K562 (cell line): ENCODE measurements around the gene UPF1. TPM values are rescaled to one million over a fixed set of nuclear protein-coding genes. Genes with fewer than 3 reads are reported as not detected.

Experiments used
- ATAC-seq: fragments of 200-7000 bp; cut with Tn5 transposase; 3 replicates; pipeline ENCODE4 v1.9.1; 2020; ENCODE audit warnings: moderate library complexity
- BruUV-seq: library from RNA; stranded (reverse); fragments of 400-500 nt; replicated peaks from 2 replicates; lab custom pipeline; 2021; lab: Mats Ljungman, UMichigan
- CTCF ChIA-PET: fragments of 300-600 bp; formaldehyde crosslinking; extraction: SDS; loops from one replicate; lab custom pipeline; 2021; ENCODE audit warnings: low intra/inter-chr PET ratio; lab: Yijun Ruan, JAX
- POLR2A ChIA-PET: fragments of 300-600, 350-650 bp; sonication (Branson Sonifier 250); formaldehyde crosslinking; extraction: SDS; loops from one replicate; lab custom pipeline; 2021; ENCODE audit warnings: antibody characterized with exemption, inconsistent platforms; lab: Yijun Ruan, JAX
- DNase-seq, 4 experiments: peaks; one replicate each; pipeline versions ENCODE4 v3.0.0 to v3.0.0-alpha.2; 2011 to 2018; ENCODE audit warnings: low spot score in 3 of 4, mixed read lengths in 3 of 4; ENCODE audit errors: extremely low read depth in 1 of 4
- FAIRE-seq: peaks from 2 replicates; lab custom pipeline; 2011; peaks lifted over from hg19 to GRCh38; lab: Jason Lieb, UNC
- H2AFZ ChIP-seq: 2 replicates; pipeline ENCODE4 v1.6.0; 2011; ENCODE audit warnings: low read depth, low read length, control low read depth, inconsistent platforms
- H3K27ac ChIP-seq: fragments of 200-600 bp; 3 replicates; pipeline ENCODE4 v1.8.0; 2011; ENCODE audit warnings: low read depth, mild to moderate bottlenecking, control low read depth, inconsistent platforms, low read length, moderate library complexity, mixed read lengths; ENCODE audit errors: extremely low read depth
- H3K27me3 ChIP-seq, 2 experiments: fragments of 300-600 bp in 1 of 2; 2 replicates in 1 of 2; 3 replicates in 1 of 2; pipeline versions ENCODE4 v1.6.0 to v1.8.0; 2011; ENCODE audit warnings: inconsistent platforms in 2 of 2, low read length in 2 of 2, mild to moderate bottlenecking in 1 of 2, mixed read lengths in 1 of 2, moderate library complexity in 1 of 2; ENCODE audit not compliant: control insufficient read depth in 2 of 2, insufficient read depth in 2 of 2
- H3K36me3 ChIP-seq: fragments of 300-600 bp; 3 replicates; pipeline ENCODE4 v1.8.0; 2011; ENCODE audit warnings: mild to moderate bottlenecking, low read length, inconsistent platforms; ENCODE audit not compliant: control insufficient read depth, insufficient read depth
- H3K4me1 ChIP-seq, 2 experiments: fragments of 200-600 bp in 1 of 2; replicated peaks in 1 of 2; 2 replicates in 1 of 2; 3 replicates in 1 of 2; pipeline versions ENCODE4 v1.5.1 to v1.8.0; 2011; ENCODE audit warnings: inconsistent platforms in 2 of 2, low read length in 2 of 2, mild to moderate bottlenecking in 1 of 2, mixed read lengths in 1 of 2, moderate library complexity in 1 of 2; ENCODE audit not compliant: control insufficient read depth in 2 of 2, insufficient read depth in 2 of 2
- H3K4me2 ChIP-seq: 2 replicates; pipeline ENCODE4 v1.6.1; 2011; ENCODE audit warnings: low read length, control low read depth, inconsistent platforms, mixed read lengths; ENCODE audit not compliant: insufficient read depth
- H3K4me3 ChIP-seq: fragments of 200-600 bp; sonication (generic), shearing (Covaris generic); 2 replicates; pipeline ENCODE4 v1.5.1; 2016; ENCODE audit warnings: control low read depth, inconsistent platforms
- H3K79me2 ChIP-seq: fragments of 200-600 bp; 3 replicates; pipeline ENCODE4 v1.8.0; 2011; ENCODE audit warnings: low read length, inconsistent platforms; ENCODE audit not compliant: control insufficient read depth, insufficient read depth
- H3K9ac ChIP-seq, 2 experiments: 2 replicates each; pipeline versions ENCODE4 v1.6.0 to v1.6.1; 2011; ENCODE audit warnings: low read depth in 2 of 2, low read length in 2 of 2, control low read depth in 1 of 2, inconsistent platforms in 1 of 2, mild to moderate bottlenecking in 1 of 2, mixed read lengths in 1 of 2; ENCODE audit not compliant: insufficient read depth in 1 of 2
- H3K9me1 ChIP-seq: one replicate; pipeline ENCODE4 v1.6.0; 2011; ENCODE audit warnings: inconsistent platforms, mild to moderate bottlenecking, low read length, moderate library complexity; ENCODE audit not compliant: control insufficient read depth, insufficient read depth
- H3K9me3 ChIP-seq: replicated peaks from 2 replicates; pipeline ENCODE4 v1.5.1; 2011; ENCODE audit warnings: low read depth, low read length, inconsistent platforms; ENCODE audit not compliant: control insufficient read depth, insufficient read depth
- H4K20me1 ChIP-seq: replicated peaks from 2 replicates; pipeline ENCODE4 v1.6.1; 2011; ENCODE audit warnings: low read length, inconsistent platforms, mixed read lengths; ENCODE audit not compliant: control insufficient read depth, insufficient read depth
- BCOR ChIP-seq: fragments of 450-650 bp; IDR thresholded peaks from 2 replicates; pipeline ENCODE4 v1.6.1; 2016
- KDM1A ChIP-seq, 2 experiments: fragments of 450-650 bp; IDR thresholded peaks; 2 replicates each; pipeline ENCODE4 v1.6.1; 2016; ENCODE audit warnings: mild to moderate bottlenecking in 2 of 2
- PREB ChIP-seq: sonication (generic); formaldehyde crosslinking; IDR thresholded peaks from 2 replicates; pipeline ENCODE4 v1.8.1; 2023; ENCODE audit warnings: mild to moderate bottlenecking, missing genetic modification reagents
- RBM25 ChIP-seq: fragments of 200-400 bp; formaldehyde crosslinking; IDR thresholded peaks from 2 replicates; pipeline ENCODE4 v1.6.1; 2018; ENCODE audit warnings: low read length, low read depth, moderate library complexity; ENCODE audit not compliant: severe bottlenecking
- STAT5B ChIP-seq: fragments of 250-450 bp; sonication (Bioruptor Pico); IDR thresholded peaks from 2 replicates; pipeline ENCODE4 v1.8.0; 2021; ENCODE audit warnings: mild to moderate bottlenecking, inconsistent platforms
- ZFP36 ChIP-seq: fragments of 150-350 bp; IDR thresholded peaks from 2 replicates; pipeline ENCODE4 v1.6.1; 2018; ENCODE audit warnings: low read length, low read depth; ENCODE audit not compliant: partially characterized antibody
- ZNF436 ChIP-seq: fragments of 250-450, 450-650 bp; sonication (Bioruptor Pico); formaldehyde crosslinking; IDR thresholded peaks from 2 replicates; pipeline ENCODE4 v1.7.0; 2020; ENCODE audit warnings: mild to moderate bottlenecking
- ZNF764 ChIP-seq: fragments of 250-450 bp; sonication (Bioruptor Pico); IDR thresholded peaks from 2 replicates; pipeline ENCODE4 v1.4.0; 2020; ENCODE audit warnings: low read depth, mild to moderate bottlenecking, moderate library complexity
- WGBS: fragments of 100-300 bp; shearing (Covaris generic); methylation state at CpG from one replicate; pipeline ENCODE4 v1.1.6; 2016; ENCODE audit warnings: low coverage, mixed read lengths; ENCODE audit not compliant: insufficient coverage; ENCODE audit errors: missing lambda C conversion rate; 5-methylcytosine and 5-hydroxymethylcytosine counted together
- in situ Hi-C: fragments of 300-500 bp; cut with MboI; formaldehyde crosslinking; loops from 4 replicates; pipeline ENCODE4 v1.15.0; 2018; ENCODE audit warnings: inconsistent platforms, mixed read lengths
- intact Hi-C: fragments of 100-400 bp; cut with micrococcal nuclease; formaldehyde crosslinking; loops from 2 replicates; pipeline ENCODE4 v1.14.2; 2022
- polyA plus RNA-seq, 8 experiments: library from polyadenylated mRNA; depleted of rRNA in 4 of 8; stranded (reverse) in 5 of 8; unstranded in 3 of 8; fragments of >200 nt; fragmentation: Nextera tagmentation in 2 of 8; fragmentation: Illumina TruSeq in 1 of 8; extraction: Ambion mirVana in 2 of 8; extraction: Trizol in 1 of 8; gene quantifications; 2 replicates each; pipeline versions ENCODE4 v1.2.1 to v1.2.3, GENCODE V29; 2011 to 2014; ENCODE audit warnings: inconsistent platforms in 1 of 8, missing spikeins in 1 of 8
- total RNA-seq, 7 experiments: library from RNA; depleted of rRNA in 6 of 7; stranded (reverse); fragments of >200 nt in 6 of 7; fragmentation: Illumina TruSeq in 2 of 7; extraction: Trizol in 2 of 7; gene quantifications; 2 replicates each; pipeline versions ENCODE4 v1.2.1 to v1.2.3, GENCODE V29; 2011 to 2021; ENCODE audit warnings: low replicate concordance in 1 of 7

The UPF1 gene
- total and polyA plus RNA-seq, 9 of the 15 experiments (the other 6 are each of a cell fraction or from before 2014, with no cell fraction given): 0.34 to 103 (median 27.9) TPM

DNA sequence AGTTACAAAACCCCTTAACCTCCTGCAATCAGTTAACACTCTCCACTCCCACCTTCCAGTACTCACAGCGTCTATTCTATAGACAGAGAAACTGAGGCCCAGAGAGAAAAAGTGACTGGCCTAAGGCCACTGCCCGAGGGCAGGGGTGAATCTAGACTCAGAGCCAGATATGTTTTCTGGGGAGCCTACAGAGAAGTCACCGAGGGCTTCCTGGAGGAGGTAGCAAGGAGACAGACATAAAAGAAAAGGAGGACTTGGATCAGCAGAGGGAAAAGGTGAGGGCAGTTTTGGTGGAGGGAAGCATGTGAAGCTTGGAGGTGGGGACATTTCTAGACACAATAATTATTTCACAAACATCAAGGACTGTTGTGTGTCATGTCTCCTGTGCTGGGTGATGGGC, 39.1 kb upstream of the UPF1 start:
- H3K9me3 ChIP-seq: no peaks in the 10 kb centered on the region

More for the DNA sequence above, 39.1 kb upstream of the UPF1 start:
- no TSS peak for BruUV-seq
- no peak for FAIRE-seq
- CTCF ChIA-PET: no interaction called here
- no peak overlapping the region for H2AFZ ChIP-seq
- no peak for DNase-seq
- no peak overlapping the region for H3K9ac ChIP-seq
- H3K4me1 ChIP-seq: peaks cover 0 to 45% of the 10 kb centered on the region in 2 experiments; a peak in 2 of 5 replicates
- no peak overlapping the region for H3K4me2 ChIP-seq
- no peaks in the 10 kb centered on the region for H3K79me2 ChIP-seq
- no peak overlapping the region for H3K4me3 ChIP-seq
- H4K20me1 ChIP-seq: peaks cover 21% of the 10 kb centered on the region
- in situ Hi-C loops (no loop called here), intact Hi-C loops (no loop called here)
- no peak for ATAC-seq
- H3K9me1 ChIP-seq: no peaks in the 10 kb centered on the region
- POLR2A ChIA-PET: no interaction called here
- whole genome bisulfite sequencing: 0% methylated on average over 3 of the region's 3 CpGs
- peak; percentile 36; the same call in 1 of the 2 replicates for TF ChIP-seq BCOR
- TF ChIP-seq RBM25: peak; percentile 72
- TF ChIP-seq ZNF436 (CRISPR knock-in tag): peak; percentile 84
- TF ChIP-seq ZFP36: peak; percentile 99
- no peak for TF ChIP-seq PREB (CRISPR knock-in tag)
- no peak for TF ChIP-seq ZNF764 (CRISPR knock-in tag)
- TF ChIP-seq KDM1A (IDR thresholded peaks at IDR 0.05): peak in 1 of 2 experiments; percentile 12; a peak in 1 of 4 replicates
- no peak for TF ChIP-seq STAT5B (CRISPR knock-in tag)
- peaks cover 19 to 46% of the 10 kb centered on the region in 2 experiments; a peak in 4 of 5 replicates for H3K27me3 ChIP-seq
- no peak overlapping the region for H3K27ac ChIP-seq
- no peaks in the 10 kb centered on the region for H3K36me3 ChIP-seq
